ENCODE results near the gene HERPUD1. TPM values are rescaled to one million over a fixed set of nuclear protein-coding genes. Genes with fewer than 3 reads are reported as not detected.

HERPUD1 gene
- total and polyA plus RNA-seq, 4 donors: 57.8 to 219 (median 118) TPM

- 93% methylated on average over 2 of the region's 2 CpGs for WGBS
Measured at GRCh38 chr16:56883586-56883985, 48.4 kb upstream of the HERPUD1 start.

More at GRCh38 chr16:56883586-56883985, 48.4 kb upstream of the HERPUD1 start:
- Histone ChIP-seq H3K36me3 (ENCODE audit: control insufficient read depth in 4 of 4, insufficient read depth in 3 of 4, low read depth in 1 of 4, low read length in 3 of 4) (no peaks in the 10 kb centered on the region), H3K27me3 (ENCODE audit: control insufficient read depth in 4 of 4, insufficient read depth in 4 of 4, low read length in 3 of 4) (no peaks in the 10 kb centered on the region), H3K9me3 (ENCODE audit: control insufficient read depth in 4 of 4, low read length in 3 of 4) (no peaks in the 10 kb centered on the region), H3K9ac (ENCODE audit: low read depth in 1 of 2, low read length in 2 of 2) (no peak overlapping the region), H3K4me1 (ENCODE audit: control insufficient read depth in 4 of 4, insufficient read depth in 4 of 4, low read length in 3 of 4) (no peaks in the 10 kb centered on the region), H3K4me3 (ENCODE audit: low read depth in 1 of 3, low read length in 3 of 3) (no peak overlapping the region), H3K27ac (ENCODE audit: low read depth in 1 of 2, low read length in 2 of 2) (no peak overlapping the region)
- DNase-seq (ENCODE audit: low spot score): no peak
- TF ChIP-seq NR2F2 (IDR thresholded peaks at IDR 0.05) (no peak), ZBTB33 (IDR thresholded peaks at IDR 0.05) (no peak), RAD21 (IDR thresholded peaks at IDR 0.05) (no peak), JUND (IDR thresholded peaks at IDR 0.05) (no peak), ATF3 (IDR thresholded peaks at IDR 0.05) (no peak), HNF4G (IDR thresholded peaks at IDR 0.05) (no peak), GABPA (IDR thresholded peaks at IDR 0.05 in 1 of 2, conservative IDR thresholded peaks at IDR 0.05 in 1 of 2) (no peak), FOXA1 (IDR thresholded peaks at IDR 0.05) (no peak), REST (IDR thresholded peaks at IDR 0.05) (no peak), SP1 (IDR thresholded peaks at IDR 0.05) (no peak), TAF1 (conservative IDR thresholded peaks at IDR 0.05) (no peak), HNF4A (conservative IDR thresholded peaks at IDR 0.05) (no peak), FOXA2 (IDR thresholded peaks at IDR 0.05) (no peak), YY1 (IDR thresholded peaks at IDR 0.05) (no peak)
- TF ChIP-seq, protein P1, sequence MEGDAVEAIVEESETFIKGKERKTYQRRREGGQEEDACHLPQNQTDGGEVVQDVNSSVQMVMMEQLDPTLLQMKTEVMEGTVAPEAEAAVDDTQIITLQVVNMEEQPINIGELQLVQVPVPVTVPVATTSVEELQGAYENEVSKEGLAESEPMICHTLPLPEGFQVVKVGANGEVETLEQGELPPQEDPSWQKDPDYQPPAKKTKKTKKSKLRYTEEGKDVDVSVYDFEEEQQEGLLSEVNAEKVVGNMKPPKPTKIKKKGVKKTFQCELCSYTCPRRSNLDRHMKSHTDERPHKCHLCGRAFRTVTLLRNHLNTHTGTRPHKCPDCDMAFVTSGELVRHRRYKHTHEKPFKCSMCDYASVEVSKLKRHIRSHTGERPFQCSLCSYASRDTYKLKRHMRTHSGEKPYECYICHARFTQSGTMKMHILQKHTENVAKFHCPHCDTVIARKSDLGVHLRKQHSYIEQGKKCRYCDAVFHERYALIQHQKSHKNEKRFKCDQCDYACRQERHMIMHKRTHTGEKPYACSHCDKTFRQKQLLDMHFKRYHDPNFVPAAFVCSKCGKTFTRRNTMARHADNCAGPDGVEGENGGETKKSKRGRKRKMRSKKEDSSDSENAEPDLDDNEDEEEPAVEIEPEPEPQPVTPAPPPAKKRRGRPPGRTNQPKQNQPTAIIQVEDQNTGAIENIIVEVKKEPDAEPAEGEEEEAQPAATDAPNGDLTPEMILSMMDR (IDR thresholded peaks at IDR 0.05; ENCODE audit: low read depth, low read length, missing input control): no peak
